Body of pancreas (tissue), 4 donors: ENCODE results near the gene GPR146. TPM values are rescaled to one million over a fixed set of nuclear protein-coding genes. Genes with fewer than 3 reads are reported as not detected.

Source experiments
- ATAC-seq: fragments of 150-250 bp; one replicate; pipeline ENCODE4 v1.9.1; 2016
- DNase-seq, 4 donors: peaks; one replicate each; pipeline ENCODE4 v3.0.0-alpha.2; 2019
- H3K27ac ChIP-seq, 4 donors: fragments of 200-600 bp; sonication (generic); 1 replicate in 3 of 4; 2 replicates in 1 of 4; pipeline versions ENCODE4 v1.5.1 to v1.6.1; 2016 to 2019; ENCODE audit warnings: mild to moderate bottlenecking in 1 of 4, mixed read lengths in 1 of 4, moderate library complexity in 1 of 4
- H3K27me3 ChIP-seq, 2 donors: fragments of 200-600 bp; sonication (generic); one replicate each; pipeline ENCODE4 v1.6.0; 2016; ENCODE audit warnings: mild to moderate bottlenecking in 1 of 2
- H3K36me3 ChIP-seq, 2 donors: fragments of 200-600 bp; sonication (generic); replicated peaks in 1 of 2; 2 replicates each; pipeline ENCODE4 v1.5.1; 2016; ENCODE audit warnings: low read depth in 2 of 2; ENCODE audit not compliant: insufficient read depth in 1 of 2
- H3K4me1 ChIP-seq: fragments of 200-600 bp; sonication (generic); one replicate; pipeline ENCODE4 v1.6.0; 2016
- H3K4me3 ChIP-seq, 2 donors: fragments of 200-600 bp; sonication (generic); 1 replicate in 1 of 2; 2 replicates in 1 of 2; pipeline ENCODE4 v1.5.1; 2016 to 2019
- H3K9me3 ChIP-seq, 3 donors: fragments of 200-600 bp; sonication (generic); 1 replicate in 2 of 3; 2 replicates in 1 of 3; pipeline ENCODE4 v1.5.1; 2016
- CTCF ChIP-seq, 7 experiments: fragments of 450-650 bp in 4 of 7; fragments of 200-600 bp in 3 of 7; sonication (generic) in 3 of 7; IDR thresholded peaks; one replicate each; pipeline ENCODE4 v1.5.1; 2016 to 2019; ENCODE audit warnings: antibody characterized with exemption in 7 of 7
- POLR2A ChIP-seq, 3 donors: fragments of 450-650 bp; IDR thresholded peaks; one replicate each; pipeline ENCODE4 v1.6.1; 2016; ENCODE audit warnings: antibody characterized with exemption in 3 of 3, mild to moderate bottlenecking in 2 of 3
- WGBS, 2 donors: methylation state at CpG; one replicate each; pipeline ENCODE4 v1.1.5; 2017; 5-methylcytosine and 5-hydroxymethylcytosine counted together
- intact Hi-C: fragments of 100-400 bp; cut with DNase I; formaldehyde crosslinking; loops from one replicate; pipeline ENCODE4 v1.15.1; 2023
- total RNA-seq, 2 donors: library from RNA; depleted of rRNA; stranded (reverse); fragments of >200 nt; gene quantifications; one replicate each; pipeline ENCODE4 v1.1.0, GENCODE V29; 2016

Gene GPR146
- total RNA-seq, 2 donors from 2014 or later = 8.8 to 11.2 TPM

DNA sequence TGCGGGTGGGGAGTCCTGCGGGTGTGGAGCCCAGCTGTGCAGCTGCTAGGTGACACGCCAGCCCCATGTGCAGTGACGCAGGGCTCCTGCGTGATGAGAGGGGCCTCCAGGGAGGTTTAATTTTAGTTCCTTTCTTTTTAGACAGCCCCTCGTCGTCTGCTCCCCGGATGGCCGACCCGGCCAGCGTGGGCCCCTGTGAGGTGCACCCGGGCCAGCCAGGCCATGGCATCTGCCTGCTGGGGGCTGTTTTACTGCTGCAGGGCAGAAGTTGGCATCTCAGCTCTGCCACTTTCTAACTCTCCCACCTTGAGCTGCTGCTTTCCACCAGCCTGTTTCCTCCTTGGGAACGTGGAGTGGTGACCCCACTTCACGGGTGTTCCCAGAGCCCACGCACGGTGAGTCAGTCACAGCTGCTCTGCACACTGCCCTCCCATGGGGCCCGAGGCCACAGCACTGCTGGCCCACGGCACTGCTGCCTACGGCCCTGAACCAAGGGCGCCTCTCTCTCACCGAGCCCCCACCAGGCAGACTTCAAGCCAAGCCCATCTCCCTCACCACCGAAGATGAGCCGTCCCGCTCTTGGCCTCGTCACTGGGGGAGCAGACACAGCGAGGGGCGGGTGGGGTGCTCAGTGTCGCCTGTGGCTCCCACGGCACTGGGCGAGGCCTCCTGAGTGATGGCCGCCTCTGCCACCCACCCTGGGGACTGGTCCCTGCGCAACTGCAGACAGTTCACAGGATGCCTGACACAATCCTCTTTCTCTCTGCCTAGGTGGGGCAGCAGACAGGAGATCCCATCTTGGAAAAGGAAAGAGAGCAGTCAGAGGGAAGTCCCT is 40.1 kb upstream of the GPR146 start:
- Histone ChIP-seq H3K27me3 (no peaks in the 10 kb centered on the region), H3K4me1 (no peaks in the 10 kb centered on the region), H3K36me3 (peaks cover 0 to 2% of the 10 kb centered on the region in 2 donors), H3K27ac (no peak overlapping the region), H3K9me3 (no peaks in the 10 kb centered on the region), H3K4me3 (no peak overlapping the region)
- 78 to 94% methylated on average over 15 to 32 of the region's 32 CpGs for WGBS, 2 donors
- DNase-seq (no peak), ATAC-seq (no peak)
- intact Hi-C loops = no loop called here
- no peak for TF ChIP-seq POLR2A (IDR thresholded peaks at IDR 0.05)
- no peak for TF ChIP-seq CTCF (IDR thresholded peaks at IDR 0.05)

DNA sequence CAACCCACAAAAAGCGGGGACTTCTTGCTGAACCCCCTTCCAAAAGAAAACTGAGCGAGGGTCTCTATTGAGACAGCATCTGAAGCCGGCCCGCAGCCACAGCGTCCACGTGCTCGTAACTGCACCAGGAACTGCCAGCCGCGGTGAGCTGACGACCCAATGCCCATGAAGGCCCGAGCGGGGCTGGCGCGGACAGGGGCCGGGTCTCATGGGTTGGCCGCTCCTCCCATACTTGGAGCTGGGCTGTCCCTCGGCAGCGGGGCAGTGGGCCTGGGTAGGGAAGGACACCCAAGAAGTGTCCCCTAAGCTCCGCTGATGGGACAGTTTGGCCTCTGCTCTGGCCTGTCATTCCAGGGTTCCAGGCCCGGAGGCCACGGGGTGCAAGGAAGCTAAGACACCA is 39.0 kb upstream of the GPR146 start:
- ATAC-seq = no peak
- WGBS, 2 donors = 88 to 96% methylated on average over 12 to 19 of the region's 21 CpGs
- intact Hi-C loops = no loop called here

DNA sequence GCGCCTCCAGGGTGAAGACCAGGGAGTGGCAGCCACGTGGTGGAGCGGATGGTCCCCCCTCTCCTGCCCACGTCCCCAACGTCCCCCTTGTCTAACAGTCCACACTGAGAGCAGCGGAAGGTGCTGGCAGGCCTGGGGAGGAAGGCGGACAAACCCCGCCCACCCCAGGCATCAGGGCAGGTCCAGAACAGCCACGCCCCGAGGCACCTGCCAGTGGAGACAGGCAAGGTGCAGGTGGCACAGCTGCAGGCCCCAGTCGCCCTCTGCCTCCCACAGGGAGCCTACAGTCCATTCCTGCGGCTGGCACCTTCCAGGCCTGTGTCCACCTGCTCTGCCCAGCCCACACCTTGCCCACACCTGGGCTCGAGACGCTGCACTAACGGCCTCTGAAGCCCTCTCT is 36.4 kb upstream of the GPR146 start:
- intact Hi-C loops = no loop called here
- ATAC-seq = no peak
- Histone ChIP-seq H3K27me3 (no peaks in the 10 kb centered on the region), H3K9me3 (no peaks in the 10 kb centered on the region), H3K4me1 (no peaks in the 10 kb centered on the region), H3K36me3 (no peaks in the 10 kb centered on the region), H3K27ac (no peak overlapping the region), H3K4me3 (no peak overlapping the region)
- WGBS, 2 donors = 78 to 84% methylated on average over 11 to 14 of the region's 15 CpGs
- TF ChIP-seq POLR2A (IDR thresholded peaks at IDR 0.05) (no peak), CTCF (IDR thresholded peaks at IDR 0.05) (no peak)
- no peak for DNase-seq

More for the DNA sequence above, 39.0 kb upstream of the GPR146 start:
- H3K9me3 ChIP-seq = no peaks in the 10 kb centered on the region
- TF ChIP-seq CTCF (IDR thresholded peaks at IDR 0.05) (no peak), POLR2A (IDR thresholded peaks at IDR 0.05) (no peak)
- DNase-seq = no peak
- no peaks in the 10 kb centered on the region for H3K4me1 ChIP-seq
- H3K27ac ChIP-seq = no peak overlapping the region
- H3K4me3 ChIP-seq = no peak overlapping the region
- H3K36me3 ChIP-seq = no peaks in the 10 kb centered on the region
- no peaks in the 10 kb centered on the region for H3K27me3 ChIP-seq

DNA sequence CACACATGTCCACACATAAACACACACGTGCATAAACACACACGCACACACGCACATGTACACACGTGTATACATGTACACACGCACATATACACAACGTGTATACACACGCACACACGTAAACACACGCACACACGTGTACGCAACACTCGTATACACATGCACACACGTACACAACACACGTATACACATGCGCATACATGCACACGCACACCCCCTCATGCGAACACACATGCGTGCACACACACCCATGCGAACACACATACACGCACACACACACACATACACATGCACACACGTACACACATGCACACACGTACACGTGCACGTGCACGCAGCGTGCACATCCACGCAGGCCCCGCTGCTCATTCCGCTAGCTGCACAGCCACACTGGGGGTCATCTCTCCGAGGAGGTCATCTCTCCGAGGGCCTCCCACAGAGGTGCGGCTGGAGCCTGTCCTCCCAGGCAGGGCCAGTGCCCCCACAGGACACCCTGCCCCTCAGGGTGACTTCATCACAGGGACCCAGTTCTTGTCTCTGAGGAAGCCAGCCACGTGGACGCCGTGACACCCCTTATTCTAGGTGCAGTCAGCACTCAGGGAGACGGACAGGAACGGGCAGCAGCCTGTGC is 35.5 kb upstream of the GPR146 start:
- no peaks in the 10 kb centered on the region for H3K9me3 ChIP-seq
- H3K27me3 ChIP-seq = no peaks in the 10 kb centered on the region
- H3K27ac ChIP-seq = no peak overlapping the region
- peak in 1 of 7 experiments; percentile 22 for TF ChIP-seq CTCF (IDR thresholded peaks at IDR 0.05)
- no peak for TF ChIP-seq POLR2A (IDR thresholded peaks at IDR 0.05)
- DNase-seq (no peak), ATAC-seq (no peak)
- WGBS, 2 donors = 91 to 95% methylated on average over 29 to 37 of the region's 37 CpGs
- no peak overlapping the region for H3K4me3 ChIP-seq
- H3K4me1 ChIP-seq = no peaks in the 10 kb centered on the region
- intact Hi-C loops = no loop called here
- no peaks in the 10 kb centered on the region for H3K36me3 ChIP-seq
